Activated CD4-positive, alpha-beta T cell treated with anti-CD3 and anti-CD28 coated beads, Interleukin-10, Interleukin-2, amounts not matched to agents 100 ng/mL and 50 ng/mL, durations not matched to agents 16 hours and 8 hours (primary cell): Measurements from ENCODE around the gene UST.
"Not testable (repeated sequence)": the region's sequence is repeated elsewhere in the genome, so short reads cannot be mapped to it uniquely, and the experiment has no call there.

Experiments used
- DNase-seq: peaks from one replicate; pipeline ENCODE4 v3.0.0-alpha.2; 2020

The UST gene

GRCh38 chr6:148983101-148983761 is 236.4 kb downstream of the UST start:
- DNase-seq, result no peak

GRCh38 chr6:148983966-148984365 is 237.1 kb downstream of the UST start:
- DNase-seq, result no peak

GRCh38 chr6:148984531-148985056 is 237.8 kb downstream of the UST start:
- no peak for DNase-seq

GRCh38 chr6:148985499-148985898 is 238.7 kb downstream of the UST start:
- DNase-seq, result no peak

- no peak for DNase-seq
Observed at GRCh38 chr6:148986608-148987007, 239.8 kb downstream of the UST start.

- no peak for DNase-seq
Observed at GRCh38 chr6:148987982-148988381, 241.2 kb downstream of the UST start.

GRCh38 chr6:148989585-148989984 is 242.8 kb downstream of the UST start:
- DNase-seq, result no peak

- no peak for DNase-seq
Observed at GRCh38 chr6:148990403-148990802, 243.6 kb downstream of the UST start.

- DNase-seq, result no peak
Observed at GRCh38 chr6:148996815-148997214, 250.0 kb downstream of the UST start.

- no peak for DNase-seq
Observed at GRCh38 chr6:148997865-148998264, 251.0 kb downstream of the UST start.

- no peak for DNase-seq
Observed at GRCh38 chr6:148998704-148999103, 251.9 kb downstream of the UST start.

- no peak for DNase-seq
Observed at GRCh38 chr6:148999501-148999900, 252.7 kb downstream of the UST start.

GRCh38 chr6:148999929-149000468 is 253.2 kb downstream of the UST start:
- DNase-seq, result peak; percentile 34

GRCh38 chr6:149001422-149001821 is 254.6 kb downstream of the UST start:
- DNase-seq, result no peak

GRCh38 chr6:149003560-149003959 is 256.7 kb downstream of the UST start:
- no peak for DNase-seq

- no peak for DNase-seq
Observed at GRCh38 chr6:149004664-149005063, 257.8 kb downstream of the UST start.

- not testable (repeated sequence) for DNase-seq
Observed at GRCh38 chr6:149006236-149006635, 259.4 kb downstream of the UST start.

- DNase-seq, result no peak
Observed at GRCh38 chr6:149006671-149007070, 259.8 kb downstream of the UST start.

GRCh38 chr6:149007846-149008245 is 261.0 kb downstream of the UST start:
- DNase-seq, result no peak

- no peak for DNase-seq
Observed at GRCh38 chr6:149008741-149009140, 261.9 kb downstream of the UST start.

GRCh38 chr6:149012040-149012545 is 265.3 kb downstream of the UST start:
- DNase-seq, result no peak

- DNase-seq, result no peak
Observed at GRCh38 chr6:149013586-149014344, 266.9 kb downstream of the UST start.

- DNase-seq, result no peak
Observed at GRCh38 chr6:149014631-149015534, 268.1 kb downstream of the UST start.
